PC-9 (cell line): ENCODE data around the gene MAP3K7CL. TPM values are rescaled to one million over a fixed set of nuclear protein-coding genes. Genes with fewer than 3 reads are reported as not detected.

Experiments used
- BruUV-seq: library from RNA; stranded (reverse); fragments of 400-500 nt; replicated peaks from 2 replicates; lab custom pipeline; 2021; lab: Mats Ljungman, UMichigan
- CTCF ChIA-PET: fragments of 300-600 bp; sonication (Branson Sonifier 250); formaldehyde crosslinking; loops from one replicate; lab custom pipeline; 2022; ENCODE audit warnings: antibody characterized with exemption; lab: Charles Lee
- POLR2A ChIA-PET: fragments of 300-600 bp; sonication (Branson Sonifier 250); formaldehyde crosslinking; loops from one replicate; lab custom pipeline; 2022; ENCODE audit warnings: antibody characterized with exemption; ENCODE audit not compliant: unreplicated experiment; lab: Charles Lee
- DNase-seq, 2 experiments: peaks; one replicate each; pipeline versions ENCODE4 v3.0.0 to v3.0.0-alpha.2; 2015 to 2022; ENCODE audit warnings: mixed read lengths in 1 of 2
- H2AFZ ChIP-seq: fragments of 200-600 bp; sonication (generic); 2 replicates; pipeline ENCODE4 v1.8.1; 2017; ENCODE audit warnings: antibody characterized with exemption
- H3F3A ChIP-seq: fragments of 200-600 bp; sonication (generic); 2 replicates; pipeline ENCODE4 v1.8.1; 2017; ENCODE audit warnings: antibody characterized with exemption, mild to moderate bottlenecking, low read depth; ENCODE audit not compliant: insufficient read depth
- H3K27ac ChIP-seq: fragments of 200-600 bp; sonication (generic); 2 replicates; pipeline ENCODE4 v1.6.1; 2016; ENCODE audit warnings: mixed run types
- H3K27me3 ChIP-seq: fragments of 200-600 bp; sonication (generic); 2 replicates; pipeline ENCODE4 v1.6.1; 2016; ENCODE audit warnings: low read depth, mixed run types; ENCODE audit not compliant: insufficient read depth
- H3K36me3 ChIP-seq: fragments of 200-600 bp; sonication (generic); 2 replicates; pipeline ENCODE4 v1.6.1; 2016; ENCODE audit warnings: low read depth, mixed run types
- H3K4me1 ChIP-seq: fragments of 200-600 bp; sonication (generic); replicated peaks from 2 replicates; pipeline ENCODE4 v1.6.1; 2016; ENCODE audit warnings: mixed run types; ENCODE audit not compliant: insufficient read depth
- H3K4me2 ChIP-seq: fragments of 200-600 bp; sonication (generic); 2 replicates; pipeline ENCODE4 v1.6.1; 2017; ENCODE audit warnings: mixed run types
- H3K4me3 ChIP-seq: fragments of 200-600 bp; sonication (generic); 2 replicates; pipeline ENCODE4 v1.6.1; 2016; ENCODE audit warnings: mixed run types
- H3K79me2 ChIP-seq: fragments of 200-600 bp; sonication (generic); 2 replicates; pipeline ENCODE4 v1.6.1; 2017; ENCODE audit warnings: low read depth, mixed run types
- H3K9me2 ChIP-seq: fragments of 200-600 bp; sonication (generic); 2 replicates; pipeline ENCODE4 v1.8.1; 2017; ENCODE audit warnings: mild to moderate bottlenecking; ENCODE audit not compliant: insufficient read depth
- H3K9me3 ChIP-seq: fragments of 200-600 bp; sonication (generic); 2 replicates; pipeline ENCODE4 v1.8.1; 2016; ENCODE audit warnings: low read depth; ENCODE audit not compliant: insufficient read depth
- H4K20me1 ChIP-seq: fragments of 200-600 bp; sonication (generic); 2 replicates; pipeline ENCODE4 v1.8.1; 2017; ENCODE audit not compliant: insufficient read depth
- EZH2 ChIP-seq: fragments of 200-600 bp; sonication (generic); IDR thresholded peaks from 2 replicates; pipeline ENCODE4 v1.8.0; 2017; ENCODE audit warnings: antibody characterized with exemption, low read depth
- intact Hi-C: fragments of 100-400 bp; cut with micrococcal nuclease; formaldehyde crosslinking; loops from one replicate; pipeline ENCODE4 v1.10.0; 2022; ENCODE audit not compliant: unreplicated experiment
- total RNA-seq: library from RNA; stranded (reverse); gene quantifications from 2 replicates; pipeline ENCODE4 v1.2.3, GENCODE V29; 2021
- TF ChIP-seq, protein P1 (sequence below): fragments of 200-600 bp; sonication (generic); conservative IDR thresholded peaks from 2 replicates; pipeline ENCODE4 v1.6.1; 2017; ENCODE audit warnings: mixed run types, antibody characterized with exemption, mild to moderate bottlenecking, moderate library complexity

Gene MAP3K7CL
- total RNA-seq, 1 experiment from 2014 or later = 0.37 TPM

DNA sequence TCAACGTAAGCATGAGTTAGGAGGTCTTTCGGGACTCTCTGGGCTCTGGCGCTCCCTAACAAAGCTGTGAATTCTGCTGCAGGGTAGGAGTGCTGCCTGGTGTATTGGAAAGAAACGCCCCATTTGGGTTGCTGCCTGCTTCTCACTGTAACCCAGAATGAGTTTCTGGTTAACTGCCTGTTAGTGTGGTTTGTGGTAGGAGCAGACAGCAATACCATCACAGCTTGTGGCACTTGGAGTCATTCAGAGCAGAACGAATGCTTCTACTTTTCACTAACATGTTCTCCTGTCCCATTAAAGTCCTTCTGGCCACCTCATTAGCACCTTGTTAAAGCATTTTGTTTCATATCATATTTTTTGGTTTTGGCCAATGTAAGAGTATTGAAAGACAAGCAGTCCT, 18.1 kb downstream of the MAP3K7CL start:
- POLR2A ChIA-PET = no interaction called here
- peaks cover 15% of the 10 kb centered on the region for H3K4me1 ChIP-seq
- H3K9me2 ChIP-seq = no peaks in the 10 kb centered on the region
- H3K4me3 ChIP-seq = no peak overlapping the region
- H3K79me2 ChIP-seq = no peaks in the 10 kb centered on the region
- H2AFZ ChIP-seq = no peak overlapping the region
- no peak overlapping the region for H3K4me2 ChIP-seq
- no TSS peak for BruUV-seq
- no peaks in the 10 kb centered on the region for H3K36me3 ChIP-seq
- no peaks in the 10 kb centered on the region for H3K27me3 ChIP-seq
- H4K20me1 ChIP-seq = no peaks in the 10 kb centered on the region
- H3F3A ChIP-seq = peaks cover 18% of the 10 kb centered on the region; the same call in 1 of the 2 replicates
- no peaks in the 10 kb centered on the region for H3K9me3 ChIP-seq
- no peak overlapping the region for H3K27ac ChIP-seq
- DNase-seq = no peak
- TF ChIP-seq EZH2 = no peak
- TF ChIP-seq, protein P1, sequence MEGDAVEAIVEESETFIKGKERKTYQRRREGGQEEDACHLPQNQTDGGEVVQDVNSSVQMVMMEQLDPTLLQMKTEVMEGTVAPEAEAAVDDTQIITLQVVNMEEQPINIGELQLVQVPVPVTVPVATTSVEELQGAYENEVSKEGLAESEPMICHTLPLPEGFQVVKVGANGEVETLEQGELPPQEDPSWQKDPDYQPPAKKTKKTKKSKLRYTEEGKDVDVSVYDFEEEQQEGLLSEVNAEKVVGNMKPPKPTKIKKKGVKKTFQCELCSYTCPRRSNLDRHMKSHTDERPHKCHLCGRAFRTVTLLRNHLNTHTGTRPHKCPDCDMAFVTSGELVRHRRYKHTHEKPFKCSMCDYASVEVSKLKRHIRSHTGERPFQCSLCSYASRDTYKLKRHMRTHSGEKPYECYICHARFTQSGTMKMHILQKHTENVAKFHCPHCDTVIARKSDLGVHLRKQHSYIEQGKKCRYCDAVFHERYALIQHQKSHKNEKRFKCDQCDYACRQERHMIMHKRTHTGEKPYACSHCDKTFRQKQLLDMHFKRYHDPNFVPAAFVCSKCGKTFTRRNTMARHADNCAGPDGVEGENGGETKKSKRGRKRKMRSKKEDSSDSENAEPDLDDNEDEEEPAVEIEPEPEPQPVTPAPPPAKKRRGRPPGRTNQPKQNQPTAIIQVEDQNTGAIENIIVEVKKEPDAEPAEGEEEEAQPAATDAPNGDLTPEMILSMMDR = no peak
- CTCF ChIA-PET = no interaction called here
- intact Hi-C loops = no loop called here

DNA sequence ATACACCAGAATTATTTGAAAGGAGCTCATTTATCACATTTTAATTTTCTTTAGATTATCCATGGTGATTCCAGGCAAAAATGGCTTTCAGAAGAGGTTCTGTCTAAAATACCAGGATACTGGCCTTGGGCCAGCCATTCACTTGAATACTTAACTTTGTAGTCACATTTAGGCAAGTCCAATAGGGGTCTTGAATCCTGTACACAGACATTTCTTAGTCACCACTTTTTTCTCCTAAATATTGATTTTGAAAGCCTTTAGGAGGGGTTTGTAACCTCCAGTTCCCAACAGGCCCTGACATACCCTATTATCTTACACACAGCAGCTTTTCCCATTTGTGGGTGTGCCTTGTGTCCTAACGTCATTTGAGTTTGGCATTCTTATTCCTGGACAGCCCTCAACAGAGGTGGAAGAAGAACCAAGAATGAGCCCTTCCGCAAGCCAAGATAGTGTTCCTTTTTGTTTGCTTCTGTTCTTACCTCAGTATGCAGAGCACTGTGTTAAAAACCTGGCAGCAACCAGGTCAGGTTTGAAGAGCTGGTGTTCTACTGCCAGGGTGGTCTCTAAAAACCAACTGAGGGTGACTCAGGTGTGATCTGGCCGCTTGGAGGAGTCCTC, 19.5 kb downstream of the MAP3K7CL start:
- Histone ChIP-seq H3K36me3 (no peaks in the 10 kb centered on the region), H3K4me2 (no peak overlapping the region), H3K9me2 (no peaks in the 10 kb centered on the region), H3F3A (peaks cover 14% of the 10 kb centered on the region; the same call in 1 of the 2 replicates), H3K79me2 (no peaks in the 10 kb centered on the region), H3K9me3 (no peaks in the 10 kb centered on the region), H3K27ac (no peak overlapping the region), H3K4me3 (no peak overlapping the region), H3K4me1 (peaks cover 10% of the 10 kb centered on the region), H2AFZ (no peak overlapping the region), H4K20me1 (no peaks in the 10 kb centered on the region), H3K27me3 (no peaks in the 10 kb centered on the region)
- BruUV-seq = no TSS peak
- ChIA-PET POLR2A (no interaction called here), CTCF (no interaction called here)
- no peak for DNase-seq
- TF ChIP-seq EZH2 = no peak
- TF ChIP-seq, protein P1 = no peak
- intact Hi-C loops = no loop called here

DNA sequence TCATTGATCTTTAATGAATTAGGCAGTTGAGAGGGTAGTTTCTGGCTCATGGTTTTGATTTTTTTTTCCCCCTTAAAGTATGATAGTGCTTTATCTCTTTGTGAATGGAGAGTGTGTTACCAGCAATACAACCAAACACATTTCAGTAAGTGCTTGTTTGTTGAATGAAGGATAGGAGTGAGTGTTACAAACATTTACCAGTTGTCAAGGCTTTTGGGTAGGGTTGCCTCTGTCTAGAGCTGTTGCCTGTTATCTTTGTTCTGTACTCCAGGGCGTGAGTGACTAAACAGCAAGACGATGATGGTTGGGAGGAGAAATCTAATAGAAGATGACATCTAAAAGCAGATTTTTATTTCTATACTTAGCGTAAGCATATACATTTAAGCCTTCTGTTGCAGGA, 21.5 kb downstream of the MAP3K7CL start:
- H4K20me1 ChIP-seq = no peaks in the 10 kb centered on the region
- H3K79me2 ChIP-seq = no peaks in the 10 kb centered on the region
- no peaks in the 10 kb centered on the region for H3F3A ChIP-seq
- no peaks in the 10 kb centered on the region for H3K4me1 ChIP-seq
- H3K36me3 ChIP-seq = no peaks in the 10 kb centered on the region
- H3K9me2 ChIP-seq = no peaks in the 10 kb centered on the region
- intact Hi-C loops = no loop called here
- ChIA-PET CTCF (no interaction called here), POLR2A (no interaction called here)
- TF ChIP-seq EZH2 = no peak
- TF ChIP-seq, protein P1 = no peak
- no peak for DNase-seq
- no peak overlapping the region for H2AFZ ChIP-seq
- H3K9me3 ChIP-seq = no peaks in the 10 kb centered on the region
- no TSS peak for BruUV-seq
- no peak overlapping the region for H3K27ac ChIP-seq
- no peak overlapping the region for H3K4me3 ChIP-seq
- H3K27me3 ChIP-seq = no peaks in the 10 kb centered on the region
- no peak overlapping the region for H3K4me2 ChIP-seq
